Measurements from ENCODE around the gene ZNF711.
"Not testable (repeated sequence)": the region's sequence is repeated elsewhere in the genome, so short reads cannot be mapped to it uniquely, and the experiment has no call there.

Gene ZNF711

GRCh38 chrX:85243761-85244449 lies at the start of gene ZNF711, which contains the start of gene SATL1:
TSS of gene ZNF711 (plus strand) at chrX:85243991. CDS start at chrX:85247573, 3,582 bp downstream.
TSS of gene SATL1 (minus strand) at chrX:85243779. CDS start at chrX:85108968, 134,811 bp downstream.
- DNase-seq = peak; percentile 10

- DNase-seq = no peak
Measured at GRCh38 chrX:85196319-85196718, 47.5 kb upstream of the ZNF711 start.

GRCh38 chrX:85203461-85203970 lies 40.3 kb upstream of the ZNF711 start:
- DNase-seq = no peak

- DNase-seq = no peak
Measured at GRCh38 chrX:85213792-85214530, 29.8 kb upstream of the ZNF711 start.

GRCh38 chrX:85215946-85216345 lies 27.8 kb upstream of the ZNF711 start:
- no peak for DNase-seq

- DNase-seq = no peak
Measured at GRCh38 chrX:85221361-85221760, 22.4 kb upstream of the ZNF711 start.

GRCh38 chrX:85223359-85223758 lies 20.4 kb upstream of the ZNF711 start:
- no peak for DNase-seq

GRCh38 chrX:85243155-85243554 lies 636 bp upstream of the ZNF711 start:
- DNase-seq = no peak

GRCh38 chrX:85244450-85245211 lies 840 bp downstream of the ZNF711 start:
- no peak for DNase-seq

- not testable (repeated sequence) for DNase-seq
Measured at GRCh38 chrX:85285286-85285685, 41.5 kb downstream of the ZNF711 start.

GRCh38 chrX:85288992-85289723 lies 45.4 kb downstream of the ZNF711 start:
- DNase-seq = no peak

GRCh38 chrX:85303544-85303943 lies 59.8 kb downstream of the ZNF711 start:
- no peak for DNase-seq

- peak; percentile 0 for DNase-seq
Measured at GRCh38 chrX:85309717-85310116, 65.9 kb downstream of the ZNF711 start.

GRCh38 chrX:85311348-85311747 lies 67.6 kb downstream of the ZNF711 start:
- DNase-seq = not testable (repeated sequence)
